Right lobe of liver (tissue), 6 donors: ENCODE measurements around the gene ARFIP1. TPM values are rescaled to one million over a fixed set of nuclear protein-coding genes. Genes with fewer than 3 reads are reported as not detected.
A peak's percentile ranks its signal among the peaks of the same experiment; 100 is the strongest.

Source experiments
- ATAC-seq, 4 donors: fragments of 200-7000 bp; cut with Tn5 transposase; one replicate each; pipeline ENCODE4 v1.9.1; 2020; ENCODE audit warnings: mild to moderate bottlenecking in 4 of 4, moderate library complexity in 4 of 4
- DNase-seq, 3 donors: peaks; one replicate each; pipeline ENCODE4 v3.0.0-alpha.2; 2020
- H3K27ac ChIP-seq, 3 donors: fragments of 200-600 bp; one replicate each; pipeline ENCODE4 v1.8.0; 2022
- H3K27me3 ChIP-seq, 2 donors: fragments of 200-600 bp; one replicate each; pipeline ENCODE4 v1.8.0; 2022
- H3K36me3 ChIP-seq, 4 donors: fragments of 200-600 bp; sonication (generic) in 1 of 4; one replicate each; pipeline versions ENCODE4 v1.5.1 to v1.8.0; 2017 to 2022; ENCODE audit warnings: control low read depth in 1 of 4
- H3K4me1 ChIP-seq, 4 donors: fragments of 200-600 bp; sonication (generic) in 1 of 4; one replicate each; pipeline versions ENCODE4 v1.5.1 to v1.8.0; 2017 to 2022; ENCODE audit warnings: control low read depth in 1 of 4
- H3K4me3 ChIP-seq, 3 donors: fragments of 200-600 bp; one replicate each; pipeline ENCODE4 v1.8.0; 2022
- H3K9me3 ChIP-seq, 4 donors: fragments of 200-600 bp; sonication (generic) in 1 of 4; one replicate each; pipeline versions ENCODE4 v1.5.1 to v1.8.0; 2017 to 2022; ENCODE audit warnings: control low read depth in 1 of 4
- CTCF ChIP-seq, 4 donors: fragments of 200-600 bp in 3 of 4; fragments of 450-650 bp in 1 of 4; IDR thresholded peaks; one replicate each; pipeline versions ENCODE4 v1.5.1 to v1.8.0; 2016 to 2022; ENCODE audit warnings: antibody characterized with exemption in 4 of 4, mild to moderate bottlenecking in 2 of 4
- POLR2A ChIP-seq: fragments of 450-650 bp; IDR thresholded peaks from one replicate; pipeline ENCODE4 v1.6.1; 2017; ENCODE audit warnings: antibody characterized with exemption, mild to moderate bottlenecking
- WGBS: methylation state at CpG from one replicate; pipeline ENCODE4 v1.1.6; 2018; ENCODE audit warnings: low coverage, low lambda C conversion rate; ENCODE audit not compliant: insufficient coverage; ENCODE audit errors: missing lambda C conversion rate; 5-methylcytosine and 5-hydroxymethylcytosine counted together
- intact Hi-C, 2 donors: fragments of 100-400 bp; cut with DNase I; formaldehyde crosslinking; loops; one replicate each; pipeline versions ENCODE4 v1.11.2 to v1.14.1; 2022
- total RNA-seq, 6 experiments: library from RNA; depleted of rRNA in 2 of 6; stranded (reverse); fragments of >200 nt in 2 of 6; fragmentation: NEBNext Ultra II Directional in 3 of 6; extraction: Animal tissue kit (Norgen Biotek cat#: 25700) in 3 of 6; gene quantifications; one replicate each; pipeline versions ENCODE4 v1.1.0 to v1.2.4, GENCODE V29; 2016 to 2023
- donor health status: DM: no; HTN: yes; CAD: no.
- donor health status: DM: no; HTN: no; CAD: no.
- donor health status: DM: no; HTN: no; CAD: no.
- donor health status: DM: no; HTN: yes; CAD: no.
- donor health status: DM: no; HTN: yes; CAD: no.

The ARFIP1 gene
- total RNA-seq, 6 experiments from 2014 or later = 9.1 to 19.9 (median 14.1) TPM

DNA sequence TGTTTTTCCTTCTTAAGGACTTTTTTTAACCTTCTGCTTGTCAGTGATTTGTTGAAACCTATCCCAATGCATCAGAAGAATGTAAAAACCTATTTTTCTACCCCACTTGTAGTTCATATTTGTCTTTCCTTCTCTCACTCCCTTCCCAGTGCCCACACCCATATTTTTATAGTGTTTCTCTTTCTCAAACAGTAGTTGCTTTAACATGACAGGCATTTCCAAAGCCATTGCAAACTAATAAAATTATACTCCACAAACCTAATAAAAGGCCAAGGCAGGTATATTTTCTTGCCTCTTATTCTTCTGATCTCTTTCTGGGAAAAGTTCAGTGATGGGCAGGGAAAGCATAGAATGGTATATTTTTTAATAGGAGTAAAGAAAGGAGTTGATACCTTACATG is 120.6 kb downstream of the ARFIP1 start:
- no peak for ATAC-seq
- no peaks in the 10 kb centered on the region for H3K9me3 ChIP-seq
- intact Hi-C loops = no loop called here
- H3K27ac ChIP-seq = no peak overlapping the region
- no peaks in the 10 kb centered on the region for H3K27me3 ChIP-seq
- TF ChIP-seq POLR2A (no peak), CTCF (IDR thresholded peaks at IDR 0.05) (no peak)
- DNase-seq = no peak
- no peaks in the 10 kb centered on the region for H3K36me3 ChIP-seq
- H3K4me3 ChIP-seq = no peak overlapping the region
- no peaks in the 10 kb centered on the region for H3K4me1 ChIP-seq

DNA sequence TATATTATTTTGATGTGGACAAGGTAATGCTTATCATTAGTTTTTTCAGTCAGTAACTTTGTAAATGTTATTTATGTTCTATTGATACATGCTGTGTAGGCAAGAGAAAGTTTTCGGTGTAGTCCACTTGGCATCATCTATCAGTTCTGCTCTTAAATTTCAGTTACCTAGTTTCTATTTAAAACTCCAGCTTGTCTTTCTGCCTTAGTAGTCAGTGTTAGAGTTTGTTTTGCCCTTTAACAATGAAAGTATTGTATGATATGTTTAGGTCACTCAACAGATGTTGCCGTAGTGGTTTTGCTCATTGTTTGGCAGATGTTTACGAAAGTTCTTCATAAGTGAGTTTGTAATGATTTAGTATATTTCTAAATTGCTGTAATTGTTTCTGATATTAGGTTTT is 121.5 kb downstream of the ARFIP1 start:
- no peak overlapping the region for H3K27ac ChIP-seq
- H3K9me3 ChIP-seq = no peaks in the 10 kb centered on the region
- TF ChIP-seq POLR2A (no peak), CTCF (IDR thresholded peaks at IDR 0.05) (no peak)
- 89% methylated on average over 3 of the region's 3 CpGs for WGBS
- ATAC-seq = no peak
- no peaks in the 10 kb centered on the region for H3K36me3 ChIP-seq
- H3K27me3 ChIP-seq = no peaks in the 10 kb centered on the region
- intact Hi-C loops = no loop called here
- DNase-seq = no peak
- H3K4me3 ChIP-seq = no peak overlapping the region
- no peaks in the 10 kb centered on the region for H3K4me1 ChIP-seq

DNA sequence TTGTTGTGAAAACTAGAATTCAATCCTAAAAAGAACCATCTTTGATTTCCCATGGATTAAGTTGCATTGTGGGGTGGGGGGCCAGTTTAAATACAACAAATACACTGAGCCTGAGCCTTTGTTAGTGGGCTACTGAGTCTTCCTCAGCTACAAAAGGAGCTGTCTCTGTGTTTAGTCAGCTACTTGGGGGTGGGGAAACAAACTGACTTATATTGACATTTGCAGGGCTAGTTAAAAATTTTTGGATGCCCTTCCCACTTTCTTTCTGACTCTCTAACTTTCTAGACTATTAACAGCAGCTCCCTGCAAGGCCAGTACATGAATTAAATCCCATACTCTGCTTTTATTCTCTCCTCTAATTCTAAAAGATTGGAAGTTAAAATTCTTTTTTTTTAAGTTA is 123.9 kb downstream of the ARFIP1 start:
- Histone ChIP-seq H3K27me3 (no peaks in the 10 kb centered on the region), H3K9me3 (no peaks in the 10 kb centered on the region), H3K4me1 (no peaks in the 10 kb centered on the region), H3K36me3 (no peaks in the 10 kb centered on the region), H3K27ac (no peak overlapping the region), H3K4me3 (no peak overlapping the region)
- DNase-seq = no peak
- no peak for TF ChIP-seq CTCF (IDR thresholded peaks at IDR 0.05)
- no peak for TF ChIP-seq POLR2A
- no peak for ATAC-seq
- intact Hi-C loops = no loop called here

DNA sequence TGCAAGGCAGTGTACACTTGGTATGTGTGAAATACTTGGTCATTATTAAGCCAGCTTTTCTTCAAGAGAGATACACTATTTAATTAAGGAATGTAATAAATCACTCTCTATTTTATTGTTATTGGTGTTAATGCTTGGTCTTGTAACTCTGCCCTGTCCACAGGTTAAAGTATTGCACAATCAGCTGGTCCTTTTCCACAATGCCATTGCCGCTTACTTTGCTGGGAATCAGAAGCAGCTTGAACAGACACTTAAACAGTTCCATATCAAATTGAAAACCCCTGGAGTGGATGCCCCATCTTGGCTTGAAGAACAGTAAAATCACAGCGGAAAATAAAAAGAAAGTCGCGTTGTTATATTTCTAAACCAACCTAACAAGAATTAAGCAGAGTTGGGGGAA is 130.1 kb downstream of the ARFIP1 start:
- Histone ChIP-seq H3K36me3 (no peaks in the 10 kb centered on the region), H3K27me3 (no peaks in the 10 kb centered on the region), H3K9me3 (no peaks in the 10 kb centered on the region), H3K27ac (no peak overlapping the region), H3K4me3 (no peak overlapping the region), H3K4me1 (no peaks in the 10 kb centered on the region)
- 72% methylated on average over 4 of the region's 4 CpGs for WGBS
- ATAC-seq = peak; percentile 45 to 67 (median 52)
- DNase-seq = no peak
- intact Hi-C loops = no loop called here
- TF ChIP-seq CTCF (IDR thresholded peaks at IDR 0.05) (no peak), POLR2A (no peak)

DNA sequence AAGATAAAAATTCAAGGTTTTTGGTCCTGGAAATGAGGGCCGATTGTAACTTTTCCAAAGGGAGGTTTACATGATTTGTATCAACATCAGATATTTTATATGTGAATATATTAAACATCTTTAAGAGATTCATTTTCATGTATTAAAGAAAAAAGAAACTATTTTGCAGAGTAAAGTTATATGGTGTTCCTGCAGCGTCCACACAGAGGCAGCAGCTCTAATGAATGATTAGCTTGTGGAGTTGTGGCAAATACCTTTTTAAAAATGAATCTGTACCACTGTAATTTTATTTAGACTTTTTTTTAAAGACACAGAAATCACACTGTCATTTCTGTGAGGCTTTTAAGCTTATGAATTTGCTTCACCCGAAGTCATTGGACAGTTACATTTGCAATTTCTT is 130.8 kb downstream of the ARFIP1 start:
- no peak for TF ChIP-seq CTCF (IDR thresholded peaks at IDR 0.05)
- no peak for TF ChIP-seq POLR2A
- DNase-seq = no peak
- Histone ChIP-seq H3K36me3 (no peaks in the 10 kb centered on the region), H3K27me3 (no peaks in the 10 kb centered on the region), H3K4me3 (no peak overlapping the region), H3K4me1 (no peaks in the 10 kb centered on the region), H3K9me3 (no peaks in the 10 kb centered on the region), H3K27ac (no peak overlapping the region)
- intact Hi-C loops = no loop called here
- 80% methylated on average over 3 of the region's 3 CpGs for WGBS
- ATAC-seq = no peak
